ENCODE results near the gene ANKRD60.

The ANKRD60 gene

GRCh38 chr20:58245181-58245891 lies 16.9 kb upstream of the ANKRD60 start:
- Histone ChIP-seq H3K4me2 (ENCODE audit: insufficient read depth, low read length) (no peak overlapping the region), H4K20me1 (ENCODE audit: insufficient read depth, low read length) (no peaks in the 10 kb centered on the region), H3K27ac (ENCODE audit: low read length) (no peak overlapping the region), H3K9me3 (ENCODE audit: insufficient read depth, low read length, severe bottlenecking) (no peaks in the 10 kb centered on the region), H3K36me3 (ENCODE audit: insufficient read depth, low read length) (no peaks in the 10 kb centered on the region), H3K27me3 (ENCODE audit: insufficient read depth, low read length, poor library complexity) (no peaks in the 10 kb centered on the region), H3K4me1 (ENCODE audit: insufficient read depth, low read length) (no peaks in the 10 kb centered on the region), H3K79me2 (ENCODE audit: insufficient read depth, low read length) (no peaks in the 10 kb centered on the region), H3K9ac (ENCODE audit: low read depth, low read length) (no peak overlapping the region), H2AFZ (ENCODE audit: low read depth, low read length) (no peak overlapping the region), H3K4me3 (ENCODE audit: low read depth in 1 of 2, low read length in 2 of 2) (no peak overlapping the region)
- DNase-seq = no peak
- no peak for TF ChIP-seq EZH2 (IDR thresholded peaks at IDR 0.05; ENCODE audit: borderline replicate concordance, low read depth, low read length, severe bottlenecking)
- no peak for TF ChIP-seq CTCF (IDR thresholded peaks at IDR 0.05; ENCODE audit: borderline replicate concordance, extremely low read depth, low read length, poor library complexity, severe bottlenecking)
- no peak for ATAC-seq (ENCODE audit: insufficient read depth, low read depth)

GRCh38 chr20:58244517-58245030 lies 16.1 kb upstream of the ANKRD60 start:
- Histone ChIP-seq H3K4me1 (ENCODE audit: insufficient read depth, low read length) (no peaks in the 10 kb centered on the region), H3K79me2 (ENCODE audit: insufficient read depth, low read length) (no peaks in the 10 kb centered on the region), H2AFZ (ENCODE audit: low read depth, low read length) (no peak overlapping the region), H3K27ac (ENCODE audit: low read length) (no peak overlapping the region), H3K4me2 (ENCODE audit: insufficient read depth, low read length) (no peak overlapping the region), H3K4me3 (ENCODE audit: low read depth in 1 of 2, low read length in 2 of 2) (no peak overlapping the region), H3K9ac (ENCODE audit: low read depth, low read length) (no peak overlapping the region), H3K9me3 (ENCODE audit: insufficient read depth, low read length, severe bottlenecking) (no peaks in the 10 kb centered on the region), H4K20me1 (ENCODE audit: insufficient read depth, low read length) (no peaks in the 10 kb centered on the region), H3K27me3 (ENCODE audit: insufficient read depth, low read length, poor library complexity) (no peaks in the 10 kb centered on the region), H3K36me3 (ENCODE audit: insufficient read depth, low read length) (no peaks in the 10 kb centered on the region)
- ATAC-seq (ENCODE audit: insufficient read depth, low read depth) (no peak), DNase-seq (no peak)
- no peak for TF ChIP-seq EZH2 (IDR thresholded peaks at IDR 0.05; ENCODE audit: borderline replicate concordance, low read depth, low read length, severe bottlenecking)
- TF ChIP-seq CTCF (IDR thresholded peaks at IDR 0.05; ENCODE audit: borderline replicate concordance, extremely low read depth, low read length, poor library complexity, severe bottlenecking) = no peak

- Histone ChIP-seq H3K79me2 (ENCODE audit: insufficient read depth, low read length) (no peaks in the 10 kb centered on the region), H3K4me2 (ENCODE audit: insufficient read depth, low read length) (no peak overlapping the region), H3K4me1 (ENCODE audit: insufficient read depth, low read length) (no peaks in the 10 kb centered on the region), H3K27ac (ENCODE audit: low read length) (no peak overlapping the region), H3K27me3 (ENCODE audit: insufficient read depth, low read length, poor library complexity) (no peaks in the 10 kb centered on the region), H3K4me3 (ENCODE audit: low read depth in 1 of 2, low read length in 2 of 2) (no peak overlapping the region), H4K20me1 (ENCODE audit: insufficient read depth, low read length) (no peaks in the 10 kb centered on the region), H3K9ac (ENCODE audit: low read depth, low read length) (no peak overlapping the region), H3K36me3 (ENCODE audit: insufficient read depth, low read length) (no peaks in the 10 kb centered on the region), H2AFZ (ENCODE audit: low read depth, low read length) (no peak overlapping the region), H3K9me3 (ENCODE audit: insufficient read depth, low read length, severe bottlenecking) (no peaks in the 10 kb centered on the region)
- ATAC-seq (ENCODE audit: insufficient read depth, low read depth) (no peak), DNase-seq (no peak)
- no peak for TF ChIP-seq EZH2 (IDR thresholded peaks at IDR 0.05; ENCODE audit: borderline replicate concordance, low read depth, low read length, severe bottlenecking)
- TF ChIP-seq CTCF (IDR thresholded peaks at IDR 0.05; ENCODE audit: borderline replicate concordance, extremely low read depth, low read length, poor library complexity, severe bottlenecking) = no peak
Observed at GRCh38 chr20:58243653-58244410, 15.4 kb upstream of the ANKRD60 start.
